H1 (cell line): ENCODE results near the gene PC. TPM values are rescaled to one million over a fixed set of nuclear protein-coding genes. Genes with fewer than 3 reads are reported as not detected.

Source experiments
- CTCF ChIA-PET: fragments of 300-600 bp; sonication (Branson Sonifier 250); formaldehyde crosslinking; loops from one replicate; lab custom pipeline; 2021; ENCODE audit not compliant: partially characterized antibody; lab: Charles Lee
- POLR2A ChIA-PET: fragments of 300-600 bp; sonication (Branson Sonifier 250); formaldehyde crosslinking; loops from one replicate; lab custom pipeline; 2021; ENCODE audit warnings: inconsistent platforms; ENCODE audit not compliant: partially characterized antibody; lab: Charles Lee
- DNase-seq, 2 experiments: peaks; one replicate each; pipeline versions ENCODE4 v3.0.0 to v3.0.0-alpha.2; 2010 to 2022; ENCODE audit warnings: low spot score in 2 of 2, low read depth in 1 of 2, mixed read lengths in 1 of 2
- FAIRE-seq: peaks from 2 replicates; lab custom pipeline; 2011; peaks lifted over from hg19 to GRCh38; lab: Jason Lieb, UNC
- H2AFZ ChIP-seq: 2 replicates; pipeline ENCODE4 v1.8.1; 2012; ENCODE audit warnings: low read length, inconsistent platforms
- H2AK5ac ChIP-seq: 2 replicates; pipeline ENCODE4 v1.6.1; 2013; ENCODE audit warnings: low read depth, low read length
- H2BK120ac ChIP-seq: replicated peaks from 2 replicates; pipeline ENCODE3; 2013; ENCODE audit warnings: low read depth, low read length, inconsistent platforms
- H2BK12ac ChIP-seq: 2 replicates; pipeline ENCODE4 v1.6.1; 2013; ENCODE audit warnings: low read depth, low read length
- H2BK15ac ChIP-seq: 2 replicates; pipeline ENCODE4 v1.6.1; 2013; ENCODE audit warnings: low read length
- H2BK20ac ChIP-seq: 2 replicates; pipeline ENCODE4 v1.6.1; 2013; ENCODE audit warnings: low read length
- H2BK5ac ChIP-seq: 2 replicates; pipeline ENCODE4 v1.6.1; 2013; ENCODE audit warnings: low read depth, low read length
- H3K14ac ChIP-seq: 2 replicates; pipeline ENCODE4 v1.6.1; 2013; ENCODE audit warnings: inconsistent platforms; ENCODE audit not compliant: insufficient read length
- H3K18ac ChIP-seq: 2 replicates; pipeline ENCODE4 v1.6.1; 2013; ENCODE audit warnings: low read length; ENCODE audit errors: extremely low read depth
- H3K23ac ChIP-seq: 2 replicates; pipeline ENCODE4 v1.6.1; 2013; ENCODE audit warnings: inconsistent platforms; ENCODE audit not compliant: insufficient read length
- H3K23me2 ChIP-seq: 2 replicates; pipeline ENCODE4 v1.6.1; 2013; ENCODE audit warnings: low read depth, low read length
- H3K27ac ChIP-seq: 2 replicates; pipeline ENCODE4 v1.6.1; 2011; ENCODE audit warnings: low read depth, low read length, inconsistent platforms
- H3K27me3 ChIP-seq, 4 experiments: replicated peaks in 1 of 4; 1 replicate in 1 of 4; 2 replicates in 3 of 4; pipeline versions ENCODE4 v1.6.1 to v1.8.1; 2011 to 2013; ENCODE audit warnings: low read length in 3 of 4, mild to moderate bottlenecking in 3 of 4, inconsistent platforms in 2 of 4, mixed read lengths in 2 of 4, moderate library complexity in 1 of 4; ENCODE audit not compliant: control insufficient read depth in 3 of 4, insufficient read depth in 3 of 4; ENCODE audit errors: extremely low read depth in 1 of 4
- H3K36me3 ChIP-seq, 4 experiments: 2 replicates each; pipeline versions ENCODE4 v1.6.1 to v1.8.1; 2011 to 2013; ENCODE audit warnings: mild to moderate bottlenecking in 4 of 4, low read length in 3 of 4, moderate library complexity in 2 of 4, control low read depth in 1 of 4, inconsistent platforms in 1 of 4; ENCODE audit not compliant: insufficient read depth in 4 of 4, control insufficient read depth in 2 of 4
- H3K4ac ChIP-seq: replicated peaks from 2 replicates; pipeline ENCODE3; 2013; ENCODE audit warnings: low read length, low read depth, mixed read lengths, inconsistent platforms; ENCODE audit not compliant: insufficient read length
- H3K4me1 ChIP-seq, 4 experiments: replicated peaks in 1 of 4; 1 replicate in 1 of 4; 2 replicates in 3 of 4; pipeline versions ENCODE4 v1.6.1 to v1.8.1; 2011 to 2013; ENCODE audit warnings: low read length in 3 of 4, inconsistent platforms in 2 of 4, mixed read lengths in 1 of 4; ENCODE audit not compliant: insufficient read depth in 4 of 4, control insufficient read depth in 3 of 4
- H3K4me2 ChIP-seq, 2 experiments: 2 replicates each; pipeline versions ENCODE4 v1.6.1 to v1.8.1; 2011 to 2013; ENCODE audit warnings: low read depth in 2 of 2, low read length in 2 of 2, control low read depth in 1 of 2, inconsistent platforms in 1 of 2, mild to moderate bottlenecking in 1 of 2; ENCODE audit not compliant: insufficient read depth in 1 of 2
- H3K4me3 ChIP-seq, 4 experiments: fragments of 200-600, 300-600 bp in 1 of 4; sonication (generic), shearing (Covaris generic), sonication (Bioruptor Twin) in 1 of 4; 2 replicates each; pipeline versions ENCODE4 v1.5.1 to v1.8.1; 2011 to 2016; ENCODE audit warnings: low read length in 4 of 4, low read depth in 3 of 4, control low read depth in 2 of 4, inconsistent platforms in 2 of 4, mild to moderate bottlenecking in 2 of 4, mixed read lengths in 1 of 4, moderate library complexity in 1 of 4; ENCODE audit not compliant: insufficient read depth in 2 of 4; ENCODE audit errors: extremely low read depth in 1 of 4
- H3K56ac ChIP-seq: replicated peaks from 2 replicates; pipeline ENCODE3; 2013; ENCODE audit warnings: low read depth, mild to moderate bottlenecking, mixed read lengths, low read length, inconsistent platforms; ENCODE audit not compliant: insufficient read length
- H3K79me1 ChIP-seq: 2 replicates; pipeline ENCODE4 v1.6.1; 2013; ENCODE audit warnings: low read depth, low read length, control low read depth
- H3K79me2 ChIP-seq, 2 experiments: 2 replicates each; pipeline versions ENCODE4 v1.6.1 to v1.8.1; 2012 to 2013; ENCODE audit warnings: low read length in 2 of 2, mild to moderate bottlenecking in 2 of 2, inconsistent platforms in 1 of 2; ENCODE audit not compliant: insufficient read depth in 2 of 2, control insufficient read depth in 1 of 2
- H3K9ac ChIP-seq, 4 experiments: replicated peaks in 1 of 4; 1 replicate in 1 of 4; 2 replicates in 3 of 4; pipeline versions ENCODE4 v1.6.1 to v1.8.1; 2011 to 2013; ENCODE audit warnings: low read depth in 3 of 4, low read length in 3 of 4, control low read depth in 2 of 4, mild to moderate bottlenecking in 2 of 4, moderate library complexity in 2 of 4, inconsistent platforms in 1 of 4; ENCODE audit errors: extremely low read depth in 1 of 4
- H3K9me3 ChIP-seq, 2 experiments: 2 replicates each; pipeline versions ENCODE4 v1.6.1 to v1.8.1; 2012 to 2013; ENCODE audit warnings: mild to moderate bottlenecking in 2 of 2, moderate library complexity in 2 of 2, control low read depth in 1 of 2, inconsistent platforms in 1 of 2, low read depth in 1 of 2, low read length in 1 of 2, mixed read lengths in 1 of 2; ENCODE audit not compliant: insufficient read depth in 2 of 2
- H4K20me1 ChIP-seq, 2 experiments: replicated peaks in 1 of 2; 2 replicates each; pipeline versions ENCODE3 to v1.8.1; 2011 to 2013; ENCODE audit warnings: inconsistent platforms in 2 of 2, low read length in 2 of 2, mild to moderate bottlenecking in 1 of 2; ENCODE audit not compliant: insufficient read depth in 2 of 2, control insufficient read depth in 1 of 2
- H4K5ac ChIP-seq: 2 replicates; pipeline ENCODE4 v1.6.1; 2013; ENCODE audit warnings: low read length, low read depth, mixed read lengths, inconsistent platforms; ENCODE audit not compliant: insufficient read length
- H4K8ac ChIP-seq: 2 replicates; pipeline ENCODE4 v1.8.0; 2013; ENCODE audit warnings: mild to moderate bottlenecking, moderate library complexity, low read length, inconsistent platforms; ENCODE audit not compliant: insufficient read depth; ENCODE audit errors: extremely low read depth
- H4K91ac ChIP-seq: replicated peaks from 2 replicates; pipeline ENCODE3; 2013; ENCODE audit warnings: low read length, mixed read lengths, inconsistent platforms; ENCODE audit not compliant: insufficient read length
- ASH2L ChIP-seq: fragments of 200-600, 300-600 bp; sonication (generic); IDR thresholded peaks from one replicate; pipeline ENCODE4 v1.7.1; 2017; ENCODE audit warnings: low read length
- CEBPB ChIP-seq: IDR thresholded peaks from 2 replicates; pipeline ENCODE4 v1.6.1; 2012; ENCODE audit warnings: low read depth, low read length
- CREB1 ChIP-seq: IDR thresholded peaks from 2 replicates; pipeline ENCODE4 v1.6.1; 2012; ENCODE audit warnings: inconsistent platforms
- FOSL1 ChIP-seq: IDR thresholded peaks from 2 replicates; pipeline ENCODE4 v1.6.1; 2011; ENCODE audit warnings: mild to moderate bottlenecking, low read depth, low read length, moderate library complexity; ENCODE audit not compliant: insufficient read depth
- KDM1A ChIP-seq: fragments of 200-600, 300-600 bp; sonication (generic); IDR thresholded peaks from 2 replicates; pipeline ENCODE4 v1.7.1; 2016; ENCODE audit warnings: mild to moderate bottlenecking, low read length, borderline replicate concordance
- RNF2 ChIP-seq: fragments of 200-900, 300-1000 bp; sonication (generic); IDR thresholded peaks from 2 replicates; pipeline ENCODE4 v1.7.1; 2016; ENCODE audit warnings: borderline replicate concordance, low read depth, mild to moderate bottlenecking, antibody characterized with exemption, low read length; ENCODE audit not compliant: poor library complexity, severe bottlenecking; ENCODE audit errors: missing control alignments
- WGBS, 2 experiments: shearing (Covaris generic) in 1 of 2; methylation state at CpG; one replicate each; pipeline versions ENCODE4 v1.1.6 to v1.1.7; 2013 to 2015; ENCODE audit warnings: low lambda C conversion rate in 2 of 2, mixed read lengths in 2 of 2, inconsistent platforms in 1 of 2, low coverage in 1 of 2, missing lambda C conversion rate in 1 of 2; ENCODE audit not compliant: insufficient replicate concordance in 2 of 2, insufficient coverage in 1 of 2, insufficient read length in 1 of 2; ENCODE audit errors: extremely low coverage in 1 of 2, missing lambda C conversion rate in 1 of 2; 5-methylcytosine and 5-hydroxymethylcytosine counted together
- polyA plus RNA-seq, 7 experiments: library from polyadenylated mRNA; depleted of rRNA in 3 of 7; stranded (reverse) in 5 of 7; unstranded in 2 of 7; fragments of >200 nt in 5 of 7; fragments of 200-250 nt in 2 of 7; gene quantifications; 1 replicate in 5 of 7; 2 replicates in 1 of 7; 4 replicates in 1 of 7; pipeline versions ENCODE4 v1.2.1 to v1.2.3, GENCODE V29; 2011 to 2013; ENCODE audit warnings: missing spikeins in 2 of 7, mixed read lengths in 2 of 7
- total RNA-seq: library from RNA; stranded (reverse); fragmentation: NEBNext Ultra II Directional; extraction: Animal tissue kit (Norgen Biotek cat#: 25700); gene quantifications from 2 replicates; pipeline ENCODE4 v1.2.1, GENCODE V29; 2021

Gene PC
- total and polyA plus RNA-seq, 2 of the 8 experiments (the other 6 are each of a cell fraction or from before 2014, with no cell fraction given): 11.5 to 27.5 TPM

DNA sequence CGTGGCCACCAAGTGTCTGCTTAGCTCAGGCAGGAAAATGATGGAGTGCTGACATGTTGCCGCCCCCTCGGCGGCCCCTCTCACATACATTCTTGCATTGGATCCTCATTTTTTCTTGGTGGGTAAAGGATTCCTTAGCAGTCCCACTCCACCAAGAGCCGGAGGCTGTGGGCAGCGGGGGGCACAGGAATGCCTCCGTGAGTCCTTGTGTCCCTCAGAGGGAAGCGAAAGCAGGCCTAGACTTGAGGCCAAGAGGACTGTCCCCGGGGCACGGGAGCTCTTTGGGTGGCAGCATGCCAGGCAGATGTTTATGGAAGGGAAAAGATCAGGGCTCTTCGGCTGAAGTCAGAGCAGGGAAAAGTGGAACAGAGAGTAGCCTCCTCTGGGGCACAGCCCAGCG, 79.7 kb downstream of the PC start:
- H2AFZ ChIP-seq: no peak overlapping the region
- H4K5ac ChIP-seq: no peak overlapping the region
- no peak overlapping the region for H3K4me3 ChIP-seq
- WGBS, 2 experiments: 95% methylated on average over 12 of the region's 12 CpGs; no CpG with 5 or more reads in 1 of the 2 experiments
- H2BK15ac ChIP-seq: no peak overlapping the region
- H3K79me1 ChIP-seq: peaks cover 2% of the 10 kb centered on the region
- DNase-seq (no peak), FAIRE-seq (no peak)
- no peak overlapping the region for H2BK12ac ChIP-seq
- H3K23me2 ChIP-seq: no peaks in the 10 kb centered on the region
- H3K56ac ChIP-seq: no peak overlapping the region
- no peak overlapping the region for H2BK5ac ChIP-seq
- no peak overlapping the region for H3K4me2 ChIP-seq
- H3K27me3 ChIP-seq: no peaks in the 10 kb centered on the region
- no peak overlapping the region for H3K4ac ChIP-seq
- H3K14ac ChIP-seq: no peak overlapping the region
- H3K4me1 ChIP-seq: peaks cover 4 to 21% (median 15%) of the 10 kb centered on the region in 4 experiments
- no peak overlapping the region for H2BK120ac ChIP-seq
- H3K36me3 ChIP-seq: no peaks in the 10 kb centered on the region
- H3K27ac ChIP-seq: no peak overlapping the region
- no peaks in the 10 kb centered on the region for H3K79me2 ChIP-seq
- no peak overlapping the region for H3K9ac ChIP-seq
- no peak overlapping the region for H2BK20ac ChIP-seq
- H4K91ac ChIP-seq: no peak overlapping the region
- ChIA-PET POLR2A (interaction anchor here (0.8 kb wide), 1 partner anchor 97 kb away, joined by 3 read pairs; no protein-coding TSS in a partner anchor), CTCF (interaction anchor here (0.6 to 11.9 kb wide), 8 partner anchors 11 to 224 kb away, joined by 3 to 199 read pairs (median 3); partner anchors contain the start of gene C11orf86)
- H3K18ac ChIP-seq: no peak overlapping the region
- peaks cover 0 to 2% of the 10 kb centered on the region in 2 experiments for H4K20me1 ChIP-seq
- no peaks in the 10 kb centered on the region for H3K9me3 ChIP-seq
- H3K23ac ChIP-seq: no peak overlapping the region
- no peak overlapping the region for H2AK5ac ChIP-seq
- no peak overlapping the region; the same call in 1 of the 2 replicates for H4K8ac ChIP-seq
- TF ChIP-seq ASH2L: no peak
- no peak for TF ChIP-seq CEBPB
- TF ChIP-seq CREB1: no peak
- no peak for TF ChIP-seq KDM1A
- TF ChIP-seq FOSL1: no peak
- TF ChIP-seq RNF2: no peak
